Smooth muscle cell (in vitro differentiated cells): Measurements from ENCODE around the gene IMP4. TPM values are rescaled to one million over a fixed set of nuclear protein-coding genes. Genes with fewer than 3 reads are reported as not detected.

Experiments
- DNase-seq: peaks from one replicate; lab custom pipeline; 2025; ENCODE audit not compliant: unreplicated experiment; lab: John Stamatoyannopoulos, UW
- H2AFZ ChIP-seq: fragments of 200-600 bp; sonication (generic); 2 replicates; pipeline ENCODE4 v1.6.0; 2016; ENCODE audit warnings: antibody characterized with exemption, low read depth, mild to moderate bottlenecking
- H3F3A ChIP-seq: fragments of 200-600 bp; sonication (generic); 2 replicates; pipeline ENCODE4 v1.6.0; 2017; ENCODE audit warnings: antibody characterized with exemption, low read depth
- H3K27ac ChIP-seq: fragments of 200-600 bp; sonication (generic); 2 replicates; pipeline ENCODE4 v1.5.1; 2016; ENCODE audit warnings: low read depth, mild to moderate bottlenecking
- H3K27me3 ChIP-seq: fragments of 200-600 bp; sonication (generic); 2 replicates; pipeline ENCODE4 v1.6.1; 2016; ENCODE audit warnings: low read depth, mild to moderate bottlenecking
- H3K36me3 ChIP-seq: fragments of 200-600 bp; sonication (generic); 2 replicates; pipeline ENCODE4 v1.5.1; 2016; ENCODE audit warnings: low read depth
- H3K4me1 ChIP-seq: fragments of 200-600 bp; sonication (generic); 2 replicates; pipeline ENCODE4 v1.5.1; 2016; ENCODE audit warnings: low read depth
- H3K4me2 ChIP-seq: fragments of 200-600 bp; sonication (generic); 2 replicates; pipeline ENCODE4 v1.6.0; 2016; ENCODE audit warnings: mild to moderate bottlenecking
- H3K4me3 ChIP-seq: fragments of 200-600 bp; sonication (generic); 2 replicates; pipeline ENCODE4 v1.5.1; 2016; ENCODE audit warnings: mild to moderate bottlenecking
- H3K79me2 ChIP-seq: fragments of 200-600 bp; sonication (generic); 2 replicates; pipeline ENCODE4 v1.6.0; 2016; ENCODE audit warnings: low read depth, mild to moderate bottlenecking
- H3K9ac ChIP-seq: fragments of 200-600 bp; sonication (generic); 2 replicates; pipeline ENCODE4 v1.6.0; 2016; ENCODE audit warnings: low read depth
- H3K9me3 ChIP-seq: fragments of 200-600 bp; sonication (generic); replicated peaks from 2 replicates; pipeline ENCODE4 v1.5.1; 2016; ENCODE audit warnings: low read depth
- H4K20me1 ChIP-seq: fragments of 200-600 bp; sonication (generic); 2 replicates; pipeline ENCODE4 v1.6.0; 2016; ENCODE audit warnings: low read depth
- CTCF ChIP-seq: fragments of 200-600 bp; sonication (generic); IDR thresholded peaks from 2 replicates; pipeline ENCODE4 v1.5.1; 2017; ENCODE audit warnings: borderline replicate concordance, mild to moderate bottlenecking, antibody characterized with exemption; ENCODE audit not compliant: insufficient read depth, poor library complexity, severe bottlenecking
- WGBS: methylation state at CpG from one replicate; pipeline ENCODE4 v1.1.7; 2016; ENCODE audit warnings: low lambda C conversion rate; 5-methylcytosine and 5-hydroxymethylcytosine counted together
- polyA plus RNA-seq: library from polyadenylated mRNA; unstranded; fragments of >200 nt; fragmentation: Nextera tagmentation; extraction: Ambion mirVana; gene quantifications from 2 replicates; pipeline ENCODE4 v1.2.1, GENCODE V29; 2016
- total RNA-seq: library from RNA; depleted of rRNA; stranded (reverse); fragments of >200 nt; gene quantifications from 2 replicates; pipeline ENCODE4 v1.2.3, GENCODE V29; 2014

IMP4 gene
- total and polyA plus RNA-seq, 2 experiments from 2014 or later, result 59.3 to 75.0 TPM

GRCh38 chr2:130302164-130302886 is 40.4 kb upstream of the IMP4 start:
- no peak for DNase-seq
- Histone ChIP-seq H2AFZ (no peak overlapping the region), H3K36me3 (no peaks in the 10 kb centered on the region), H3K4me2 (no peak overlapping the region), H3K27ac (no peak overlapping the region), H3K9ac (no peak overlapping the region), H4K20me1 (no peaks in the 10 kb centered on the region), H3K9me3 (no peaks in the 10 kb centered on the region), H3K4me1 (no peaks in the 10 kb centered on the region), H3K4me3 (no peak overlapping the region), H3K27me3 (peaks cover 25% of the 10 kb centered on the region), H3F3A (no peaks in the 10 kb centered on the region), H3K79me2 (no peaks in the 10 kb centered on the region)
- 88% methylated on average over 12 of the region's 12 CpGs for WGBS
- no peak for TF ChIP-seq CTCF

GRCh38 chr2:130303169-130303568 is 39.5 kb upstream of the IMP4 start:
- H3K27ac ChIP-seq, result no peak overlapping the region
- no peak for DNase-seq
- H3K9me3 ChIP-seq, result no peaks in the 10 kb centered on the region
- H3K4me2 ChIP-seq, result no peak overlapping the region
- H3F3A ChIP-seq, result no peaks in the 10 kb centered on the region
- H4K20me1 ChIP-seq, result no peaks in the 10 kb centered on the region
- no peak for TF ChIP-seq CTCF
- no peak overlapping the region for H3K9ac ChIP-seq
- H3K27me3 ChIP-seq, result peaks cover 16% of the 10 kb centered on the region
- H3K36me3 ChIP-seq, result no peaks in the 10 kb centered on the region
- no peaks in the 10 kb centered on the region for H3K4me1 ChIP-seq
- no peaks in the 10 kb centered on the region for H3K79me2 ChIP-seq
- no peak overlapping the region for H3K4me3 ChIP-seq
- no peak overlapping the region for H2AFZ ChIP-seq

GRCh38 chr2:130304726-130305125 is 38.0 kb upstream of the IMP4 start:
- no peak for DNase-seq
- no peak overlapping the region for H3K27ac ChIP-seq
- no peak overlapping the region for H3K4me2 ChIP-seq
- H3K9ac ChIP-seq, result no peak overlapping the region
- no peaks in the 10 kb centered on the region for H4K20me1 ChIP-seq
- no peaks in the 10 kb centered on the region for H3K36me3 ChIP-seq
- no peaks in the 10 kb centered on the region for H3K9me3 ChIP-seq
- no peak for TF ChIP-seq CTCF
- H2AFZ ChIP-seq, result no peak overlapping the region
- H3K4me1 ChIP-seq, result no peaks in the 10 kb centered on the region
- peaks cover 24% of the 10 kb centered on the region for H3K27me3 ChIP-seq
- H3K4me3 ChIP-seq, result no peak overlapping the region
- 93% methylated on average over 3 of the region's 3 CpGs for WGBS
- H3K79me2 ChIP-seq, result no peaks in the 10 kb centered on the region
- no peaks in the 10 kb centered on the region for H3F3A ChIP-seq

GRCh38 chr2:130307850-130308249 is 34.8 kb upstream of the IMP4 start:
- H3K4me2 ChIP-seq, result no peak overlapping the region
- no peak overlapping the region for H2AFZ ChIP-seq
- no peak for TF ChIP-seq CTCF

More at GRCh38 chr2:130307850-130308249, 34.8 kb upstream of the IMP4 start:
- H3K27ac ChIP-seq, result no peak overlapping the region
- DNase-seq, result no peak
- peaks cover 46% of the 10 kb centered on the region for H3K27me3 ChIP-seq
- H3F3A ChIP-seq, result no peaks in the 10 kb centered on the region
- no peak overlapping the region for H3K4me3 ChIP-seq
- no peaks in the 10 kb centered on the region for H4K20me1 ChIP-seq
- H3K36me3 ChIP-seq, result no peaks in the 10 kb centered on the region
- H3K79me2 ChIP-seq, result no peaks in the 10 kb centered on the region
- 94% methylated on average over 4 of the region's 4 CpGs for WGBS
- H3K9me3 ChIP-seq, result no peaks in the 10 kb centered on the region
- no peak overlapping the region for H3K9ac ChIP-seq
- H3K4me1 ChIP-seq, result no peaks in the 10 kb centered on the region
